HCT116 (cell line): ENCODE results near the gene ZSCAN5B.

Source experiments
- EZH2 ChIP-seq: fragments of 200-600 bp; sonication (generic); IDR thresholded peaks from 2 replicates; pipeline ENCODE4 v1.6.1; 2017; ENCODE audit warnings: antibody characterized with exemption, mixed run types
- EZH2phosphoT487 ChIP-seq: fragments of 200-600 bp; IDR thresholded peaks from 2 replicates; pipeline ENCODE4 v1.6.1; 2018; ENCODE audit warnings: antibody characterized with exemption, borderline replicate concordance
- JUND ChIP-seq: IDR thresholded peaks from 2 replicates; pipeline ENCODE4 v1.6.1; 2012
- MAX ChIP-seq: IDR thresholded peaks from 2 replicates; pipeline ENCODE4 v1.6.1; 2012
- POLR2A ChIP-seq: IDR thresholded peaks from 2 replicates; pipeline ENCODE4 v1.7.0; 2011; ENCODE audit warnings: borderline replicate concordance; ENCODE audit not compliant: insufficient read depth, insufficient read length; ENCODE audit errors: extremely low read depth
- POLR2AphosphoS5 ChIP-seq: IDR thresholded peaks from 2 replicates; pipeline ENCODE4 v1.6.1; 2011; ENCODE audit warnings: mild to moderate bottlenecking, low read depth, low read length, moderate library complexity
- RAD21 ChIP-seq: IDR thresholded peaks from 2 replicates; pipeline ENCODE4 v1.6.1; 2012; ENCODE audit warnings: low read depth, mild to moderate bottlenecking
- SIN3A ChIP-seq: IDR thresholded peaks from 2 replicates; pipeline ENCODE4 v1.6.1; 2012; ENCODE audit warnings: low read depth
- SP1 ChIP-seq: IDR thresholded peaks from 2 replicates; pipeline ENCODE4 v1.6.1; 2012; ENCODE audit warnings: low read depth
- YY1 ChIP-seq: IDR thresholded peaks from 2 replicates; pipeline ENCODE4 v1.6.1; 2011; ENCODE audit warnings: low read length, low read depth, moderate library complexity, mild to moderate bottlenecking; ENCODE audit not compliant: insufficient replicate concordance; ENCODE audit errors: extremely low read depth
- ZFX ChIP-seq: fragments of 450-650 bp; IDR thresholded peaks from 2 replicates; pipeline ENCODE4 v1.6.1; 2017
- TF ChIP-seq, protein P1 (sequence below), 3 experiments: fragments of 200-600 bp in 1 of 3; sonication (generic) in 1 of 3; IDR thresholded peaks in 2 of 3; conservative IDR thresholded peaks in 1 of 3; 2 replicates each; pipeline ENCODE4 v1.5.1; 2012 to 2017; ENCODE audit warnings: low read depth in 2 of 3, low read length in 2 of 3, antibody characterized with exemption in 1 of 3, borderline replicate concordance in 1 of 3, control low read depth in 1 of 3, mild to moderate bottlenecking in 1 of 3, mixed read lengths in 1 of 3, mixed run types in 1 of 3, moderate library complexity in 1 of 3; ENCODE audit not compliant: insufficient read depth in 1 of 3
- TF ChIP-seq, protein P2 (sequence below): IDR thresholded peaks from 2 replicates; pipeline ENCODE4 v1.6.1; 2012

DNA sequence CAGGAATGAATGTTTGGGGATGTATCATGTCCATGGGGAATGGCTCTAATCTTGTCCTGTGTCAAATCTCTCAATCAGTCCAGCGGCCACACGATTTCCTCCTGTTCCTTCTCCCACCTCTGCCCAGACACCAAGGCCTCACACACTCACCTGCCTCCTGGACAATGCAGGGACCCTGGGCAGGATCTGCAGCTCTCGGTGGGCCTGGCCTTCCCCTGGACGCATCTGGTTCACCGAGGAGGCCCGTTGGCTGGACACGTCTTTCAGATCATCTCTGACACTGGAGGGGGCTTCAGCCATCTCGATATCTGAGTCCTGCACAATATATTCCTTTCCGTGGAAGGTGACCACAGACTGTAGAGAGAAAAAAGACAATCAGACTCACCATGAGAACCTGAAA is 25.9 kb upstream of the ZSCAN5B start:
- TF ChIP-seq, protein P1, sequence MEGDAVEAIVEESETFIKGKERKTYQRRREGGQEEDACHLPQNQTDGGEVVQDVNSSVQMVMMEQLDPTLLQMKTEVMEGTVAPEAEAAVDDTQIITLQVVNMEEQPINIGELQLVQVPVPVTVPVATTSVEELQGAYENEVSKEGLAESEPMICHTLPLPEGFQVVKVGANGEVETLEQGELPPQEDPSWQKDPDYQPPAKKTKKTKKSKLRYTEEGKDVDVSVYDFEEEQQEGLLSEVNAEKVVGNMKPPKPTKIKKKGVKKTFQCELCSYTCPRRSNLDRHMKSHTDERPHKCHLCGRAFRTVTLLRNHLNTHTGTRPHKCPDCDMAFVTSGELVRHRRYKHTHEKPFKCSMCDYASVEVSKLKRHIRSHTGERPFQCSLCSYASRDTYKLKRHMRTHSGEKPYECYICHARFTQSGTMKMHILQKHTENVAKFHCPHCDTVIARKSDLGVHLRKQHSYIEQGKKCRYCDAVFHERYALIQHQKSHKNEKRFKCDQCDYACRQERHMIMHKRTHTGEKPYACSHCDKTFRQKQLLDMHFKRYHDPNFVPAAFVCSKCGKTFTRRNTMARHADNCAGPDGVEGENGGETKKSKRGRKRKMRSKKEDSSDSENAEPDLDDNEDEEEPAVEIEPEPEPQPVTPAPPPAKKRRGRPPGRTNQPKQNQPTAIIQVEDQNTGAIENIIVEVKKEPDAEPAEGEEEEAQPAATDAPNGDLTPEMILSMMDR (IDR thresholded peaks at IDR 0.05 in 2 of 3, conservative IDR thresholded peaks at IDR 0.05 in 1 of 3; ENCODE audit: borderline replicate concordance in 1 of 3, insufficient read depth in 1 of 3, low read depth in 2 of 3, low read length in 2 of 3), result no peak
- TF ChIP-seq EZH2phosphoT487, result no peak
- TF ChIP-seq RAD21, result no peak
- TF ChIP-seq EZH2, result no peak
- TF ChIP-seq, protein P2, sequence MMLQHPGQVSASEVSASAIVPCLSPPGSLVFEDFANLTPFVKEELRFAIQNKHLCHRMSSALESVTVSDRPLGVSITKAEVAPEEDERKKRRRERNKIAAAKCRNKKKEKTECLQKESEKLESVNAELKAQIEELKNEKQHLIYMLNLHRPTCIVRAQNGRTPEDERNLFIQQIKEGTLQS, result no peak
- TF ChIP-seq POLR2A, result no peak
- no peak for TF ChIP-seq SP1
- TF ChIP-seq MAX, result no peak
- TF ChIP-seq ZFX, result no peak
- no peak for TF ChIP-seq JUND
- no peak for TF ChIP-seq SIN3A
- no peak for TF ChIP-seq POLR2AphosphoS5
- TF ChIP-seq YY1, result no peak
